SU-DHL-6 (cell line): ENCODE data around the gene VPS13A.

Experiments used
- EZH2phosphoT487 ChIP-seq: fragments of 200-600 bp; sonication (generic), shearing (Covaris generic); conservative IDR thresholded peaks from 2 replicates; pipeline ENCODE4 v1.6.1; 2018; ENCODE audit warnings: mild to moderate bottlenecking, antibody characterized with exemption, low read length, moderate library complexity, mixed read lengths
- TF ChIP-seq, protein P1 (sequence below): fragments of 200-600 bp; sonication (generic); IDR thresholded peaks from one replicate; pipeline ENCODE4 v1.5.1; 2017; ENCODE audit warnings: antibody characterized with exemption, mild to moderate bottlenecking, low read length, moderate library complexity; ENCODE audit not compliant: insufficient read depth, poor library complexity, severe bottlenecking

DNA sequence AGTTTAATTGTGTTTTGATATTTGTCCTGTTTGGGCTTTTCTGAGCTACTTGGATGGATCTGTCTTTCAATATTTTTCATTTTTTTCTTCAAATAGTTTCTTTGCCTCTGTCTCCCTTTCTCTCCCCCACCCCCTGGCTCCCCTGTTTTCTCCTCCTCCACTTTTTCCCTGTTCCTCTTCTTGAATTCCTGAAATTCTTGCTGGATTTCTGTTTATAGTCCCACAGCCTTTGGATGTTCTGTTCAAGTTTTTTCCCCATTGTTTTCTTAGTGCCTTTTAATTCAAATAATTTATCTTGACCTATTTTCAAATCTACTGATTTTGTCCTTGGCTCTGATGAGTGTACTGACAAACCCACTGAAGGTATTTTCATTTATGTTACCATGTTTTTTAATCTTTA is 113.0 kb downstream of the VPS13A start:
- TF ChIP-seq, protein P1, sequence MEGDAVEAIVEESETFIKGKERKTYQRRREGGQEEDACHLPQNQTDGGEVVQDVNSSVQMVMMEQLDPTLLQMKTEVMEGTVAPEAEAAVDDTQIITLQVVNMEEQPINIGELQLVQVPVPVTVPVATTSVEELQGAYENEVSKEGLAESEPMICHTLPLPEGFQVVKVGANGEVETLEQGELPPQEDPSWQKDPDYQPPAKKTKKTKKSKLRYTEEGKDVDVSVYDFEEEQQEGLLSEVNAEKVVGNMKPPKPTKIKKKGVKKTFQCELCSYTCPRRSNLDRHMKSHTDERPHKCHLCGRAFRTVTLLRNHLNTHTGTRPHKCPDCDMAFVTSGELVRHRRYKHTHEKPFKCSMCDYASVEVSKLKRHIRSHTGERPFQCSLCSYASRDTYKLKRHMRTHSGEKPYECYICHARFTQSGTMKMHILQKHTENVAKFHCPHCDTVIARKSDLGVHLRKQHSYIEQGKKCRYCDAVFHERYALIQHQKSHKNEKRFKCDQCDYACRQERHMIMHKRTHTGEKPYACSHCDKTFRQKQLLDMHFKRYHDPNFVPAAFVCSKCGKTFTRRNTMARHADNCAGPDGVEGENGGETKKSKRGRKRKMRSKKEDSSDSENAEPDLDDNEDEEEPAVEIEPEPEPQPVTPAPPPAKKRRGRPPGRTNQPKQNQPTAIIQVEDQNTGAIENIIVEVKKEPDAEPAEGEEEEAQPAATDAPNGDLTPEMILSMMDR, result no peak
- no peak for TF ChIP-seq EZH2phosphoT487
